K562 (cell line): Measurements from ENCODE around the gene ATP9A. TPM values are rescaled to one million over a fixed set of nuclear protein-coding genes. Genes with fewer than 3 reads are reported as not detected.
A peak's percentile ranks its signal among the peaks of the same experiment; 100 is the strongest.

ENCODE experiments used
- CBX1 ChIP-seq: sonication (generic); IDR thresholded peaks from 2 replicates; pipeline ENCODE4 v1.6.1; 2016; ENCODE audit warnings: antibody characterized with exemption, low read depth, mild to moderate bottlenecking
- CREB3L1 ChIP-seq: fragments of 450-650 bp; IDR thresholded peaks from 2 replicates; pipeline ENCODE4 v1.6.1; 2014; ENCODE audit warnings: low read depth, mild to moderate bottlenecking, moderate library complexity, borderline replicate concordance
- CTCF ChIP-seq, 3 experiments: IDR thresholded peaks in 2 of 3; conservative IDR thresholded peaks in 1 of 3; 2 replicates each; pipeline ENCODE4 v1.5.1; 2011 to 2012; ENCODE audit warnings: low read length in 3 of 3, mild to moderate bottlenecking in 3 of 3, control low read depth in 2 of 3, improper control_type of control experiment in 1 of 3, inconsistent platforms in 1 of 3, low read depth in 1 of 3, mixed read lengths in 1 of 3, moderate library complexity in 1 of 3; ENCODE audit not compliant: insufficient read depth in 2 of 3
- ERF ChIP-seq: fragments of 450-650 bp; formaldehyde crosslinking; IDR thresholded peaks from 2 replicates; pipeline ENCODE4 v1.4.0; 2020; ENCODE audit warnings: mild to moderate bottlenecking, mixed read lengths
- FOXO4 ChIP-seq: fragments of 450-650 bp; formaldehyde crosslinking; IDR thresholded peaks from 2 replicates; pipeline ENCODE4 v1.4.0; 2020; ENCODE audit warnings: mild to moderate bottlenecking, moderate library complexity
- GABPA ChIP-seq: fragments of 200-800 bp; sonication (Bioruptor generic); conservative IDR thresholded peaks from 2 replicates; pipeline ENCODE4 v1.6.1; 2016; ENCODE audit warnings: low read depth, missing genetic modification characterization, missing compliant biosample characterization
- MTA3 ChIP-seq: fragments of 450-650 bp; formaldehyde crosslinking; IDR thresholded peaks from 2 replicates; pipeline ENCODE4 v1.6.1; 2017; ENCODE audit warnings: mild to moderate bottlenecking, borderline replicate concordance
- NFATC3 ChIP-seq: fragments of 450-650 bp; IDR thresholded peaks from 2 replicates; pipeline ENCODE4 v1.6.1; 2017; ENCODE audit warnings: mild to moderate bottlenecking
- NKRF ChIP-seq: fragments of 450-650 bp; IDR thresholded peaks from 2 replicates; pipeline ENCODE4 v1.6.1; 2016; ENCODE audit warnings: borderline replicate concordance
- NONO ChIP-seq, 2 experiments: fragments of 200-400 bp in 1 of 2; fragments of 450-650 bp in 1 of 2; formaldehyde crosslinking in 1 of 2; IDR thresholded peaks; 2 replicates each; pipeline ENCODE4 v1.6.1; 2017; ENCODE audit warnings: low read depth in 2 of 2, mild to moderate bottlenecking in 2 of 2, moderate library complexity in 2 of 2, low read length in 1 of 2
- RBM14 ChIP-seq: fragments of 200-400 bp; formaldehyde crosslinking; IDR thresholded peaks from 2 replicates; pipeline ENCODE4 v1.6.1; 2018; ENCODE audit warnings: low read depth, mild to moderate bottlenecking, low read length, moderate library complexity, borderline replicate concordance; ENCODE audit not compliant: insufficient read depth
- SMAD3 ChIP-seq: fragments of 450-650 bp; formaldehyde crosslinking; conservative IDR thresholded peaks from 2 replicates; pipeline ENCODE4 v1.4.0; 2020; ENCODE audit warnings: mild to moderate bottlenecking
- SOX6 ChIP-seq: fragments of 450-650 bp; IDR thresholded peaks from 2 replicates; pipeline ENCODE4 v1.6.1; 2014; ENCODE audit warnings: mild to moderate bottlenecking
- SRSF1 ChIP-seq: fragments of 200-400 bp; formaldehyde crosslinking; IDR thresholded peaks from 2 replicates; pipeline ENCODE4 v1.6.1; 2017; ENCODE audit warnings: mild to moderate bottlenecking, low read depth, low read length, moderate library complexity
- TRIM24 ChIP-seq, 2 experiments: fragments of 450-650 bp; IDR thresholded peaks; 2 replicates each; pipeline ENCODE4 v1.6.1; 2016
- ZBTB11 ChIP-seq, 3 experiments: fragments of 200-800 bp in 1 of 3; fragments of 250-450 bp in 1 of 3; fragments of 450-650 bp in 1 of 3; sonication (Bioruptor Pico) in 1 of 3; sonication (Bioruptor generic) in 1 of 3; formaldehyde crosslinking in 1 of 3; IDR thresholded peaks; 2 replicates each; pipeline versions ENCODE4 v1.6.1 to v1.8.0; 2016 to 2022; ENCODE audit warnings: mild to moderate bottlenecking in 2 of 3, missing genetic modification characterization in 2 of 3, missing compliant biosample characterization in 1 of 3, moderate library complexity in 1 of 3
- polyA plus RNA-seq, 8 experiments: library from polyadenylated mRNA; depleted of rRNA in 4 of 8; stranded (reverse) in 5 of 8; unstranded in 3 of 8; fragments of >200 nt; fragmentation: Nextera tagmentation in 2 of 8; fragmentation: Illumina TruSeq in 1 of 8; extraction: Ambion mirVana in 2 of 8; extraction: Trizol in 1 of 8; gene quantifications; 2 replicates each; pipeline versions ENCODE4 v1.2.1 to v1.2.3, GENCODE V29; 2011 to 2014; ENCODE audit warnings: inconsistent platforms in 1 of 8, missing spikeins in 1 of 8
- total RNA-seq, 7 experiments: library from RNA; depleted of rRNA in 6 of 7; stranded (reverse); fragments of >200 nt in 6 of 7; fragmentation: Illumina TruSeq in 2 of 7; extraction: Trizol in 2 of 7; gene quantifications; 2 replicates each; pipeline versions ENCODE4 v1.2.1 to v1.2.3, GENCODE V29; 2011 to 2021; ENCODE audit warnings: low replicate concordance in 1 of 7

The ATP9A gene
- total and polyA plus RNA-seq, 9 of the 15 experiments (the other 6 are each of a cell fraction or from before 2014, with no cell fraction given): 0.18 to 0.62 (median 0.29) TPM

GRCh38 chr20:51800060-51800871 lies 32.1 kb upstream of the ATP9A start (continued):
- no peak for TF ChIP-seq CREB3L1
- no peak for TF ChIP-seq SOX6
- no peak for TF ChIP-seq CBX1
- no peak for TF ChIP-seq GABPA (tag)
- no peak for TF ChIP-seq RBM14
- no peak for TF ChIP-seq FOXO4 (CRISPR knock-in tag)
- TF ChIP-seq NFATC3: no peak
- TF ChIP-seq TRIM24 (IDR thresholded peaks at IDR 0.05): no peak
- TF ChIP-seq NONO (IDR thresholded peaks at IDR 0.05; ENCODE audit: low read depth in 2 of 2, low read length in 1 of 2): no peak
- peak in 1 of 3 experiments; percentile 14; a peak in 1 of 6 replicates for TF ChIP-seq ZBTB11 (CRISPR knock-in tag; IDR thresholded peaks at IDR 0.05)
- no peak for TF ChIP-seq MTA3
- no peak for TF ChIP-seq SMAD3 (CRISPR knock-in tag)
- TF ChIP-seq SRSF1: no peak
- no peak for TF ChIP-seq ERF (CRISPR knock-in tag)
- TF ChIP-seq CTCF (IDR thresholded peaks at IDR 0.05 in 2 of 3, conservative IDR thresholded peaks at IDR 0.05 in 1 of 3; ENCODE audit: insufficient read depth in 2 of 3, low read depth in 1 of 3, low read length in 3 of 3): peak; percentile 59 to 80 (median 65)
- no peak for TF ChIP-seq NKRF
